ENCODE results near the gene SETD5.
"Not testable (repeated sequence)": the region's sequence is repeated elsewhere in the genome, so short reads cannot be mapped to it uniquely, and the experiment has no call there.

The SETD5 gene

DNA sequence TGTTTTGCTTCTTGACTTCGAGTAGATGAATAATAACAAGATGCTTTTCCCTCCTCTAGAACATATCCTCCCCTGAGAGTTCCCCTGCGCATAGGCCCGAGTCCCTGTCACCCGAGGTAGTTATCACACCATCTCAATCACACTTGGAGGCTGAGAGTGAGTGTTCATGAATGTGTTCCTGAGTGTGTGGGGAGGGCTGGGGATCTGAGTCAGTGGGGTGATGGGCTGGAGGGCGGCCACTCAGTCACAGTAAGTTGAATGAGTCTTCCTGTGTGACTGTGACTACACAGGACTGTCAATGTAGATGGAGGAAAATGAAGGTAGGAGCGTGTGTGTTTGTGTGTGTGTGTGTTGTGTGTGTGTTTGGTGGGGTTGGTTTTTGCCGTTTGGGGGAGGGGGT, 71.0 kb downstream of the SETD5 start:
- no peak for DNase-seq

DNA sequence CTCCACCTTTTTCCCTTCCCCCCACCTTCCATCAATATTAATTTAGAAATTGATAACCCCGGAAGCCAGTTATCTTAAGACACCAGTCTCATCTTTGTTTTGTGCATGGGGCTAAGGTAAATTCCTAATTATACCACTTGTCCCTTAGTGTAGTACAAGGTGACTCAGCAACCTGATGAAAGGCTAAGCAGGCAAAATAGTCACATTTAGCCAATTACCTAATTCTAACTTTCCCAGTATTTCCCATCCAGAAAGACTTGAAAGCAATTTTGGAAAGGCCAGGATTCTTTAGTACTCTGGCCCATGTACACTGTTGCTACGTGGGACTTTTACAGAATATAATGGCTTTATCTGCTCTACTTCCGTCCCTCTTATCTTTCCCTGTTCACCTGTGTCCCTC, 72.6 kb downstream of the SETD5 start:
- DNase-seq = no peak

DNA sequence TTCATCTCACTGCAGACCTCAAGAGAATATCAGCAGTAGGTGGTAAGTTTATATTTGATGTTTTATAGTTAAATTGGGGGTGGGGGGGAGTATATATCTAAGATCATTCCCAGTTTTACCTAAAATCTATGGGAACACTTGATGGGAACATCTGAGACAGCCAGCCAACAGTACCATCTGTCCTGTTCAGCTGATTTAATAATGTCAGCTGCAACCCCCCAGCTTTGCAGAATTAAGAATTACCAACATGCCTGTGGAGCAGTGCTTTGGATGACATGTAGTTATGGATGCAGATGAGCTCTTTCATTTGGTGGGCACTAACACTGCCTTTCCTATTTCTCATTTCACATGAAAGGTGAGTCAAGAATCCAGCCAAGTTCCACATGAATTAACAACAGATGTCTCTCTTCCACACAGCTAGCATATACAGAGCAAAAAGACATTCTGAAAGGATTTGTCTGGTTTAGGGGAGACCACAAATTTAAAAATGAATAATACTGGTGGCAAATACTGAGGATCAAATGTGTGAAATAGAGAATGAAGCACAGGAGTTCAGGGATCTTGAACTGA, 76.2 kb downstream of the SETD5 start:
- DNase-seq = no peak

DNA sequence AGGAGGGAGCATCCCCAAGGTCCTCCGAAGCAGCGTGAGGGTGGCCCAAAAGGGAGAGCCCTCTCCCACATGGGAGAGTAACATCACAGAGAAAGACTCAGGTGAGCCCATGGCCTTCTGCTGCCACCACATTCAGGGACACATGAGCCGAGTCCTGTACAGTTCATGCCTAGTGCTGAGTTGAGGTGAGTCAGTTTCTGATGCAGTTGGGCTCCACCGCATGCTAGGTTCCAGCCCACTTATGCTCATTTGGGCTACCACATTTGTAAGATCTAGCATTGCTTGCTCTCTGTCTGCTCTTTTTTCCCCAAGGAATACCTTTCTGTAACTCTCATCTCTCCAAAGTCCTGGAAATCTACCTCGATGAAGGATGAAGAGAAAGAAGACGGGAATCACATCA, 77.1 kb downstream of the SETD5 start:
- DNase-seq = no peak

DNA sequence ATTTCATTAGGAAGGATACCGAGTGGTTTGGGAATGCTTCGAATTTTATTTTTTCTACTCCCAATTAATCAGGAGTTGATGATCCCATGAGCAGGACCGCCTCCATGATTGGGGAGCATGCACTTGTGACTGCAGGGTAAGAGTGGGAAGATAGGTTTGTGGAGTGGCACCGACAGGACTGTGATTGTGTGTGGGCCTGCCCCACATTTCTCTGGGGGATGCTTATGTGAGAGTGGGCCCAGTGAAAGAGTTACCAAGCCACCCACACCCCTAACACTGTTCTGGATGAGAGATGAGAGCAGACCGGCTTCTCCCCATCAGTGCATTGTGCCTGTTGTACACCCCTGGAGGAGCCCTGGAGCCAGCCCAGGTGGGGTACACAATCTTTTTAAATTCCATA, 79.5 kb downstream of the SETD5 start:
- no peak for DNase-seq

DNA sequence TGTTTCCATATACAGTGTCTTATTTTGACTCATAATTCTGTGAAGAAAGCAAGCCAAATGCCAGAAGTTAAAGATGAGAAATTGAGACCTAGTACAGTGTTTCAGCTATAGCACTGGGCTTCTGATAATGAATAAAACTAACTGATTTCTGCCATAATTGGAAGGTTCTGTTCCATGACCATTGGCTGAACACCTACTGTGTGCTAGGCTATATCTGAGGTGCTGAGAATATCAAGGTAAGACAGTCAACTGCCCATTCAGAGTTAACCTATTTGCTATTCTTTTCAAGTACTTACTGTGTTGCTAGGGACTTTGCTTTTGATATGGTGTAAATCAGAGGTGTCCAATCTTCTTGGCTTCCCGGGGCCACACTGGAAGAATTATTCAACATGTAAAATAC, 82.8 kb downstream of the SETD5 start:
- DNase-seq = no peak

DNA sequence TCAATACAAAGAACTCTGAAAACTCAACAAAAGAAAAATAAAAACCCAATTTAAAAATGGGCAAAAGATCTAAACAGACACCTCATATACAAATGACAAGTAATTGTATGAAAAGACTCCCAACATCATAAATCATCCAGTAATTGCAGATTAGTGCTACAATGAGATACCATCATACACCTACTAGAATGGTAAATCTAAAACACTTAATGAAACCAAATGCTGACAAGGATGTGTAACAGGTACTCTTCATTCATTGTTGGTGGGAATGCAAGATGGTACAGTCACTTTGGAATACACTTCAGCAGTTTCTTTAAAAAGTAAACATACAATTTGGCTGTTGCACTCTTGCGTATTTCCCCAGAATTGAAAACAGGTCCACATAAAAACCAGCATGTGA, 87.8 kb downstream of the SETD5 start:
- DNase-seq = no peak

DNA sequence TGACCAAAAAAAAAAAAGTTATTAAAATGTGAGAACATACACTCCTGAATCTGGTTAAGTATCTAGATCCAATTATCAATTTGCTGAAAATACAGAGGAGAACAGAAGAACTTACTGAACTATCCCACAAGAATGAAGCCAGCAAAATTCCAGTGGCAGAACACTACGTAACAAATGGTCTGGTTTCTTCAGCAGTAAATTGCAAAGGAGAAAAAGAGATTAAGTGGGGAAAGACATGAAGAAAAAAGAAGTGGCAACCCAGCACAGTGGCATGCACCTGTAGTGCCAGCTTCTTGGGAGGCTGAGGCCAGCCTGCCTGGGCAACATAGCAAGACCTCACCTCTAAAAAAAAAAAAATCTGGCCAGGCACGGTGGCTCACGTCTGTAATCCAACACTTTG, 94.1 kb downstream of the SETD5 start:
- DNase-seq = no peak

DNA sequence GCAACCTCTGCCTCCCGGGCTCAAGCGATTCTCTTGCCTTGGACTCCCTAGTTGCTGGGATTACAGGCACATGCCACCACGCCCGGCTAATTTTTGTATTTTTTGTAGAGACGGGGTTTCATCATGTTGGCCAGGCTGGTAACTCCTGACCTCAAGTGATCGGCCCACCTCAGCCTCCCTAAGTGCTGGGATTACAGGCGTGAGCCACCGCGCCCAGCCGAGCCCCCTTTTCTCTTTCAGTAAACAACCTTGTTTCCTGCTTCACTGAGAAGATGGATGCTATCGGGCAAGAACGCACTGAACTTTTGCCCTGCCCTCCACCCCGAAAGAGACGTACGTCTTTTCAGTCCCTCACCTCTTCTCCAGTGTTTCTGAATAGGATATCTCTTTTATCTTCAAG, 96.6 kb downstream of the SETD5 start:
- not testable (repeated sequence) for DNase-seq

DNA sequence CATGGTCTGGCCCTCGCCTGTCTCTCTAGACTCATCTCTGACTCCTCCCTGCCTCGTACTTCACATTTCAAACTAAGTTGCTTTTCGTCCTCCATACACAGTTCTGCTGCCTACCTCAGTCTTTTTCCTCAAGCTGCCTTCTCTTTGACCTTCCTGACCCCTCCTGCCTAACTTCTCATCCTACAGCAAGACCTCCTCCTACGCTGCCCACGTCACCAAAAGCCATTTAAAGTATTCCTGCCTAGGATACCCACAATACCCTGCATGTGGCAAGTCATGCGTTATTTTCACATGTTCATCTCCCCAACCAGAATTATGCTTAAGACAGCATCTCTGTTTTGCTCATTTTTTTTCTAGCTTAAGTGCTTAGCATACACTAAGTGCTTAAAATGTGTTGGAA, 99.5 kb downstream of the SETD5 start:
- DNase-seq = no peak

DNA sequence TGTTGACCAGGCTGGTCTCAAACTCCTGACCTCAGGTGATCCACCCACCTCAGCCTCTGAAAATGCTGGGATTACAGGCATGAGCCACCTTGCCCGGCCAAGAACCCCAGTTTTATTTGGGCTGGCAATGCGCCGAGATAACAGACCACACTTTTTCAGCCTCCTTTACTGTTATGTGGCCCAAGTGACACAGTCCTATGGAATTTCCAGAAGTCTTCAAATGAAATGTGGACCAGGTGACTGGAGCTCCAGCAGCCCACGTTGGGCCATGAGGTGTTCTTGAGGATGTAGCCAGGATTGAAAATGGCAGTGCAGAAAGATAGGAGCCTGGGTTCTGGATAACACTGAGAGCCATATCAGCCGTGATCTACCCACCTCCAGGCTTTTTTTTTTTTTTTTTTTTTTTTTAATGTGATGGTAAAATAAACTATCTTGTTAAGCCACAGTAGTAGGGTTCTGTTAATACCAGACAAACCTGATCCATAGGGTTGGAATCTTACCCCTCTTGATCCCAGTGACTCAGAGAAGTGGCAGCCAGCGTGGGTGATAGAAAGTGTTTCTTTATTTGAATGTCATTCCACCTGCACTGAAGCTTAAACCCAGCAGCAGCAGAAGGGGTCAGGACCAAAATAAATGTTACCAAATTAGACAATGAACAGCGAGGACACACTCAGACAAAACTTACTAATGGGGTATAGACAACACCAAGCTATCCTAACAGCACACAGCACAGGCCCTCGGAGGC, 100.6 kb downstream of the SETD5 start:
- no peak for DNase-seq

DNA sequence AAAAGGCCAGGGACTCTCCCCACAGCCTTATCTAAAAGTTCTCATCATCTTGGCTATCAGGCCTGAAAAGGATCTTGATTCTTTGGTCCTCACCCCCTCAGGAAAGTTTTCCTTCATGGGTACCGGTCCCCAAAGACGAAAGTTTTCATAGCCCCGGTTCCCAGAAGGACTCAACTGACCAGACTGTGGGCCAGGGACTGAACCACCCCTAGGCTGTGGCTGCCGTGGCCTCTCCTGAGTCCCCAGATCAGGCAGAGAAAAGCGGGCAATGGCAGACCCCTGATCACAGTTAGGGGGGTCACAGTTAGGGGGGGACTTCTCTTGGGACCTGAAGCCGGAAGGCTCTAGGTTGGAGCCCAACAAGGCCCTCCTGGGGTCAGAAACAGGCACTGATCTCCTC, 101.4 kb downstream of the SETD5 start:
- DNase-seq = no peak

DNA sequence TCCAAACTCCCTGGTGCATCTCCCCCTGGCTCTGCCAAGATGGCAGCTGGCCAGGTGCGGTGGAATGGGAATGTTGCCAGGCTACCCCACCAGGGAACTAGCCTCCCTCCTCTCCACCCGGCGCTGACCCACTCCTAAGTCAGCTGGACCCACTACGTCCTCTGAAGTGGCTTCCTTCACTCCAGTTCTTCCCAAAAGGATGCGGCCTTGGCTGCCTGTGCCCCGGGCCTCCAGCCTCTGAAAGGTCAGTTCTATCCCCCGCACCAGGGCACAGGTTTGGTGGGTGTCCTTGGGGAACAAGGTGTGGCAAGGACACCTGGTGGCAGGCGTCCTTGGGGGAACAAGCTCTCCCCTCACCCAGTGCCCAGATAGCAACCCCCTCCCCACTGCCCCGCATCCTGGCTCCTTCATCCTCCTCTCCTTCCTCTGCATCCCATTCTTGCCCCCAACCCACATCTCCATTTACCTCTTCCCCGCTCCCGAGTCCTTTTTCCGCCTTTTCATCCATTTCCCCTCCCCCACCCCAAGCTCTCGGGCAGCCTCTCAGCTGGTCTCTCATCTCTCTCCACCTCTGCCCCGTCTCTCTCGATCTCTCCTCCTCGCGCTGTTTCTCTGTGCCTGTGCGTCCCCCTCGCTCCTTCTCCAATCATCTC, 102.2 kb downstream of the SETD5 start:
- DNase-seq = no peak

DNA sequence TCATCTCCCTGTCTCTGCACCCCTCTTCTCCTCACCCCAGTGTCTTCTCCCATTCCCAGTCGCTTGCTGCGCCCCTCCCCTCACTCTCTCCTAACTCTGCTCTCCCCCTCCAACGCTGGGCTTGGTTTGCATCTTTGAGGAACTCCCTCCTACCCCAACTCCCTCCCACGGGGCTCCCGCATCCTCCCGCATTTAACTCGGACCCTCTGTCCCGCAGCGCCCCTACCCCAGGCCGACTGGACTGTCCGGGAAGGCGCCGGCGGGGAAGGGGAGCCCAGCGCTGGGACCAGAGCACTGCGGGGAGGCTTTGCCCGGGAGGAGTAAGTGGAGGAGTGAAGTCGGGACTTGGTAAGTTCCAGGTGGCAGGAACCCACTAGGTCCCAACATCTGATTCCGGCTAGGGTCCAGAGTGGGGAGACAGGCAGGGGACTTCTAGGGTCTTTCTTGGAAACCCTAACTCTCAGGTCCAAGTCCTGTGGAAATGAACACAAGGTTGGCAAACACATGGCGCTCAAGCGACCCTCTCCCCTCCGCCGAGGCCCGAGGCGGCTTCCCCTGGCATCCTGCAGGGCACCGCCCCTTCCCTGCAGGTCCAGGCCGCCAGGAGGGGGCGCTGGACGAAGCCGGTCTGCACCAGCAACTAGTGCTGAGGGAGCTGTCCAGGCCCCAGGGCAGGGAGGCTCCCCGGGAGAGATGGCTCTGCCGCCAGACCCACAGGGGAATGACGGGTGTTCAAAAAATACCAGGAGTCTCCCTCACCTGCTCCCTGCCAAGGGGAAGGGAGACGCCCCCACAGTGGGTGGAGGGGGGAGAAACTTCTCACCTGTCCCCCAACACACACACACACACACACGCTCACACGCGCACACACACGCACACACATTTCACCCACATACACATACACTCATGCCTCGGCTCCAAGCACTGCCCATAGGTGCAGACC, 103.0 kb downstream of the SETD5 start:
- DNase-seq = peak; percentile 25

DNA sequence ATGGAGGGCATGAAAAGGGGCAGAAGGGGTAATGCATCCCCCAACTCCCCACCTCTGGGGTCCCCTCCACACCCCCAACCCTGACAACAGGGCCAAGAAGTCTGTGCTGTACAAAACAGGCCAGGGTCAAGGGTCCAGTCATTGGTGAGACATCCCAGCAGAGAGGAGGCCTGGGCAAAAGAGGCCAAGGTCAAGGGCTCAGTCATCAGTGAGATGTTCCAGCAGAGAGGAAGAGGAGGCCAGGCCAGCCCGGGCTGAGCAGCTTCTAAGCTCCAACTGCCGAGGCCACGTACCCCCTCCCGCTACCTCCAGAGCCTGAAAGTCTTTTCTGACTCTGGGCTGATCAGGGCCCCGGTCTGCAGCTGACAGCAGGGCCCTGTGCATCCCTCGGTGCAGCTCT, 103.8 kb downstream of the SETD5 start:
- no peak for DNase-seq

DNA sequence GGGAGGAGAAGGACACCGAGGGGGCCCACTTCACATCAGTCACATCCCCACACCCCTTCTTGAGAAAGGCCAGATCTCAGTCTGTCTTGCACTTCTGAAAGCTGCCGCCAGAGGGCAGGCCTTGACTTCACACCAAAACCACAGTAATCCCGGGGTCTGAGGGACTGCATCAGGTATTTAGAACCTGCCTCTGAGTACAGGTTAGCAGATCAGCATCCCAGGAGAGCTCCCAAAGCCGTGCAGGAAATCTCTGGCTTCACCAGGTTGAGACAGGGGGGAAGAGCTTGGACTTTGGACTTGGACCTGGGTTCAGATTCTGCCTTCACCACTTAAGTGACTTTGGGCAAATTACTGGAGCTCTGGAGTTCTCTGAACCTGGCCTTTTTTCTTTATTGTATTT, 105.9 kb downstream of the SETD5 start:
- peak; percentile 46 for DNase-seq

DNA sequence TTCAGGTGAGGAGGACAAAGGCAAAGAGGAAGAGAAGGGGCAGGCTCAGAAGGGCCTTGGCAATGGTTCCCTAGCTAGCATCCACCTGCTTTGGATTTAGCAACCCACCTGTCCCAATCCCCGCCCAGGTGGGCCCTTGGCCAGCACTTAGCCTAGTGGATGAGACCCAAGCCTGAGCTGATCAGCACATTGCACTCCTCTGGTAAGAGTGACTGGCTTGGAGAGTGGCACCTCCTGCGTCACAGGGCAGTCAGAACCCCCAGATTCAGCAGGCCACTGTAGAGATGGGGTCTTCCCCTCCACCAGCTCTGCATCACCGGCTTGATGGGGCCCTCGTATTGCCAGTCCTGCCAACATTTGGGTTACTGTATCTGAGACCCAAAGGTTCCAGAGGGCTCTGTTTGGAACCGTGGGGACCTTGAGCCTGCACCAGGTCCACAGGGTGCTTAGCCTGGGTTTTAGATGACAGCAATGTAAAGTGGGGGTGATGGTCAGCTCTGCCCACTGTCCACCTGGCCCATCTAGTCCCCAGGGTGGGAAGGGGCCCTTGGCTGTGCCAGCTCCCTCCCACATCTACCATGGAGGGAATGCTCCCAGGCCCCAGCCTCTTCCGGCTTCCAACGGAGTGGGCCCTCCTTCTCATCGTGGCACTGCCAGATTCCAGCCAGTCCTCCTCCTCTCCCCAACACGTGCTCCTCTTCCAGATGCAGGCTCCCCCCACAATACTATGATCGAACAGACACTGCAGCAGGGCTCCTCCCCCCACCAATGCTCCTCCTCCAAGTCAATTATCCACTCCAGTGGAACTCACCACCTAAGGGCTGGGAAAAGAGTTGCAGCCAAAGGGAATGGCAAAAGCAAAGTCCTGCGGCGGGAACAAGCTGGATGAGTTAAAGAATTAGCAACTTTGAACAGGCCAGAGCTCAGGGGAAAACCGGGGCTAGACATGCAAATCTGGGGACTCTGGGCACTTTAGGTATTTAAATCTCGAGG, 110.5 kb downstream of the SETD5 start:
- DNase-seq = no peak

DNA sequence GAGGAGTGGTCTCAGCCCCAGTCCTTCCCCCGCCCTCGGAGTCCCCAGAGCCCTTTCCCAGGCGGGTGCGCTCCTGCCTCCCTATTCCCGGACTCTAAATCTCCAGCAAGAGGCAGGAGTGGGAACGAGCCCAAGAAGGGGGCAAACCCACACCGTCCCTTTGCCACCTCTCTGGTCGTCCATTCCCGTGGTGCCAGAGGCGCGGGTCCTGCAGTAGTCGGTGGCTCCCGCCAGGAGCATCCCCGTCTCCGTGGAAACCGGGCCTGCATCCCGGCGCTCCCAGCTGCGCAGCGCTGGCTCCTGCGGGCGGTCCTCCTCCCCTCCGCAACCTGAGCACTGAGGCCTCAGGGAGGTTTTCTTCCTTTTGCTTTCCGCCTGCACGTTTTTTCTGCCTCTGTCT, 111.4 kb downstream of the SETD5 start:
- DNase-seq = no peak

DNA sequence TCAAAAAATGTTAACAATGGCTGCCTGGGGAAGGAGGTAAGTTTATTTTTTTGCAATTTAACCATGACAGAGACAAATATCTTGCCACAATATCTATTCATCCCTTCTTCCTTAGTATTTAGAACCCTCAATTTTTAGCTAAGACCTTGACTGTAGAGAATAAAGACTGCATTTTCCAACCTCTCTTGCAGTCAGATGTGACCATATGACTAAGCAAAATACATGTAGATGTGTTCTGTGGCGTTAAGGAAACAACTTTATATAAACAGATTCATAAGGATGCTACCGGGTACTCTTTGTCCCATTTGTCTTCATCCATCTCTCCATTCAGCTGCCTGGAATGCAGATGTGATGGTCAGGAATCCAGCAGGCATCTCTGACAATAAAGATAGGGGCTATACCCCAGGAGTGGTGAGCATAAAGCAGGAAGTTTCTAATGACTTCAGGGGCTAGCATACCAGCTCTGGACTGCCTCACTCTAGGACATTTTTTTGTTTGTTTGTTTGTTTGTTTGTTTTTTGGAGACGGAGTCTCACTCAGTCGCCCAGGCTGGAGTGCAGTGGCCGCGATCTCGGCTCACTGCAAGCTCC, 115.1 kb downstream of the SETD5 start:
- no peak for DNase-seq

DNA sequence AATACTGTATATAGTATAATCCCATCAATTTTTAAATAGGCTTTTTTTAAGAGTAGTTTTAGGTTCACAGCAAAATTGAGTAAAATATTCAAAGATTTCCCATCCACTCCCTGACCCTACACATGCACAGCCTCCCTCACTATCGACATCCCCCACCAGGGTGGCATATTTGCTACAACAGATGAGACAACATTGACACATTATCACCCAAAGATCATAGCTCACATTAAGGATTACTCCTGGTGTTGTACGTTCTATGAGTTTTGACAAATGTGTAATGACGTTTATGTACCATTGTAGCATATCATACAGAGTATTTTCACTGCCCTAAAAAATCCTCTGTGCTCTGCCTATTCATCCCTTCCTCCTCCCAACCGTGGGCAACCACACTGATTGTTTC, 116.9 kb downstream of the SETD5 start:
- no peak for DNase-seq

DNA sequence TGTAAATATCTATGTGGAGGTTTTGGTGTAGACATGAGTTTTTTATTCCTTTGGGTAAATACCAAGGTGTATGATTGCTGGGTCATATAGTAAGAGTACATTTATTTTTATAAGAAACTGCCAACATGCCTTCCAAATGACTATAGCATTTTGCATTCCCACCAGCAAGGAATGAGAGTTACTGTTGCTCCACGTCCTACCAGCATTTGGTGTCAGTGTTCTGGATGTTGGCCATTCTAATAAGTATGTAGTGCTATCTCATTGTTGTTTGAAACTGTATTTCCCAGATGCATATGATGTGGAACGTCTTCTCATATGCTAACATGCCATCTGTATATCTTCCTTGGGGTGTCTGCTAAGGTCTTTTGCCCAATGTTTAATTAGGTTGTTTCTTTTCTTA, 117.5 kb downstream of the SETD5 start:
- no peak for DNase-seq

DNA sequence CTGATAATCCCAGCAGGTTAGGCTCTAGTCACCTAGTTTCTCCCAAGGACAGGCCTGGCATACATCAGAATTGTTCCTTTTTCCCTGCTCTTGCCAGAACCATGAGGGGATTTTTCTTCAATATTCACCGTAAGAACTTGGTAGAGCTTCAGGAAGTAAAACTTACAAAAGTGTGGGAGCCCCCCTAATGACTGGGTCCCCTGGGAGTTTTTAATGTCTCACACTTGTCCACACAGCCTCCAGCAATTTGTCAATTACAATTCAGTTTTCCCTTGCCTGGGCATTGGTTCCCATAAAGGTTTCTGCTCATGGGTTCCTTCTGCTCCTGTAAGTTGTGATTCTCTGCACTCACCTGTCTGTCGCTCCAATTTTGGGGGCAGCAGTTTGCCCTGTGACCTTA, 127.7 kb downstream of the SETD5 start:
- DNase-seq = no peak
